GM18526 (cell line): ENCODE results near the gene CYP39A1.

Source experiments
- POLR2A ChIP-seq: IDR thresholded peaks from 3 replicates; pipeline ENCODE4 v1.6.1; 2011; ENCODE audit not compliant: insufficient read length; ENCODE audit errors: extremely low read depth

Gene CYP39A1

GRCh38 chr6:46653439-46654195, 999 bp upstream of the CYP39A1 start:
- no peak for TF ChIP-seq POLR2A

- no peak for TF ChIP-seq POLR2A
Measured at GRCh38 chr6:46652232-46652602, 401 bp downstream of the CYP39A1 start.

- no peak for TF ChIP-seq POLR2A
Measured at GRCh38 chr6:46651816-46652215, 802 bp downstream of the CYP39A1 start.

- TF ChIP-seq POLR2A: no peak
Measured at GRCh38 chr6:46651006-46651405, 1.6 kb downstream of the CYP39A1 start.

GRCh38 chr6:46648869-46649492, 3.6 kb downstream of the CYP39A1 start:
- no peak for TF ChIP-seq POLR2A

GRCh38 chr6:46645265-46645664, 7.4 kb downstream of the CYP39A1 start:
- no peak for TF ChIP-seq POLR2A

- TF ChIP-seq POLR2A: no peak
Measured at GRCh38 chr6:46642928-46643751, 9.5 kb downstream of the CYP39A1 start.

- no peak for TF ChIP-seq POLR2A
Measured at GRCh38 chr6:46638650-46639049, 14.0 kb downstream of the CYP39A1 start.

GRCh38 chr6:46637933-46638332, 14.7 kb downstream of the CYP39A1 start:
- no peak for TF ChIP-seq POLR2A

GRCh38 chr6:46637145-46637544, 15.5 kb downstream of the CYP39A1 start:
- TF ChIP-seq POLR2A: no peak

GRCh38 chr6:46635462-46635861, 17.2 kb downstream of the CYP39A1 start:
- TF ChIP-seq POLR2A: no peak

GRCh38 chr6:46632053-46632452, 20.6 kb downstream of the CYP39A1 start:
- TF ChIP-seq POLR2A: no peak

GRCh38 chr6:46629691-46630090, 22.9 kb downstream of the CYP39A1 start:
- TF ChIP-seq POLR2A: no peak

GRCh38 chr6:46628976-46629375, 23.6 kb downstream of the CYP39A1 start:
- no peak for TF ChIP-seq POLR2A

- TF ChIP-seq POLR2A: no peak
Measured at GRCh38 chr6:46628498-46628897, 24.1 kb downstream of the CYP39A1 start.

GRCh38 chr6:46626976-46627375, 25.6 kb downstream of the CYP39A1 start:
- TF ChIP-seq POLR2A: no peak
